ENCODE data around the gene RGS6.

RGS6 gene

DNA sequence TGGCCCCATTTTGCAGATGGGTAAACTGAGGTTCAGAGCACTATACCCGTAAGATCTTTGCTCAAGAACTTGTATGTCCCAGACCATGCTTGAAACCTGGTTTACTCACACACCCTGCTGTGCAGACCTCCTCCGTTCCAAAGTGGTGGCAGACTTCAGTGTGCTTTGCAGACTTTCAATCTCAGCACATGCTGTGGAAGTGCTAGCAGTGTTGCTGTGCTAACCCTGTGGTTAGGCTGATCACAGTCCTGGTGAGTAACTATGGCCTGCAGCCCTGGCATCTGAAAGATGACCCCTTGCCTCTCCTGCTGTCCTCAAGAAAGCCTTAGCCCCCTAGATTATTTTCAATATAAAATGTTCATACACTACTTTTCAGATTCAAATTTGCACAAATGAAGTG is 511.0 kb downstream of the RGS6 start:
- no peak for DNase-seq (ENCODE audit: low read depth, low spot score)
- Histone ChIP-seq H3K4me3 (ENCODE audit: insufficient read length, low read depth) (no peak overlapping the region), H3K9ac (ENCODE audit: insufficient read length, low read depth) (no peak overlapping the region), H3K27me3 (ENCODE audit: insufficient read depth, insufficient read length) (no peaks in the 10 kb centered on the region), H3K4me1 (ENCODE audit: insufficient read depth, insufficient read length) (no peaks in the 10 kb centered on the region), H3K36me3 (ENCODE audit: insufficient read depth, insufficient read length, low read length) (no peaks in the 10 kb centered on the region), H3K9me3 (ENCODE audit: insufficient read depth, low read length) (no peaks in the 10 kb centered on the region)
- no peak for TF ChIP-seq SUZ12 (IDR thresholded peaks at IDR 0.05; ENCODE audit: extremely low read depth, insufficient read depth, insufficient read length)
- no peak for TF ChIP-seq YY1 (IDR thresholded peaks at IDR 0.05; ENCODE audit: insufficient read depth, insufficient read length)
- no peak for TF ChIP-seq ZNF274 (IDR thresholded peaks at IDR 0.05; ENCODE audit: low read depth, low read length)

DNA sequence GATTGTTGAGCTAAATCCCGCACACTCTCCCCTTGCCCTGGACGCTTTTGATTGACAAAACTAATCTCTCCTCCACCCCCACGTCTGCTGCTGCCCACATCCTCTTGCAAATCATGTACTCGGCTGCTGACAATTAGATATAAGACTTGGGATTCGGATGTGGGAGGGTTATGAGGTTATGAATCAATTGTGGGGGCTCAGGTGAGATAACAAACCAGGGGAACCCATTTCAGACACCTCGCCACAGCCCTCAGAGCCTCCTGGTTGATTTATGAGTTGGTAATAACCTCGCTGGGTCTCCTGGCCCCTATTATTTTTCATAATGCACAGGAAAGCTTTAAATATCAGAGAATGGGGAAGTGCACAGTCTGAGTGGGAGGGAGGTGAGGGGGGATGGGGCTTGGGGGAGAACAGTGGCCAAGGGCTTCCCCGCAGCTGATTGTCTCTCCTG is 511.8 kb downstream of the RGS6 start:
- no peaks in the 10 kb centered on the region for H3K36me3 ChIP-seq (ENCODE audit: insufficient read depth, insufficient read length, low read length)
- H3K27me3 ChIP-seq (ENCODE audit: insufficient read depth, insufficient read length), result no peaks in the 10 kb centered on the region
- DNase-seq (ENCODE audit: low read depth, low spot score), result no peak
- H3K4me3 ChIP-seq (ENCODE audit: insufficient read length, low read depth), result no peak overlapping the region
- no peaks in the 10 kb centered on the region for H3K4me1 ChIP-seq (ENCODE audit: insufficient read depth, insufficient read length)
- no peaks in the 10 kb centered on the region for H3K9me3 ChIP-seq (ENCODE audit: insufficient read depth, low read length)
- TF ChIP-seq SUZ12 (IDR thresholded peaks at IDR 0.05; ENCODE audit: extremely low read depth, insufficient read depth, insufficient read length), result no peak
- TF ChIP-seq YY1 (IDR thresholded peaks at IDR 0.05; ENCODE audit: insufficient read depth, insufficient read length), result no peak
- no peak for TF ChIP-seq ZNF274 (IDR thresholded peaks at IDR 0.05; ENCODE audit: low read depth, low read length)
- no peak overlapping the region for H3K9ac ChIP-seq (ENCODE audit: insufficient read length, low read depth)

DNA sequence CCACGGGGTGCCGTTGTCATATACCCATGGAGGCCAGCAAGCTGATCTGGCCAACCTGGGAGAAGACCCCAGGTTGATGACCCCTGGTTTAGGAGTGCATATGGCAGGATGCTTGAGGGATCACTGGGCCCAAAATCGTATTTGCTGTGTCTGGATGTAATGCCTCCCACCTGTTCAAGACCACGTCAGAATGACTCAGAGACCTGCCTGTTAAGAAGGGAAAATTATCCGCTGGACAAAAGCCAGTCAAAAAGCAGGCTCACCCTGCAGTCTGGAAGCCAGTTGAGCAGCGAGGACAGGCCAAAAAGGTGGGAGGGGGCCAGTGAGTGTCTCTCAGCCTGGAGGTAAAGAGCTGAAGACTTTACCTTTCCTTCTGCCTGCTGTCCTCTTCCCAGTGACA is 512.5 kb downstream of the RGS6 start:
- H3K9me3 ChIP-seq (ENCODE audit: insufficient read depth, low read length), result no peaks in the 10 kb centered on the region
- no peaks in the 10 kb centered on the region for H3K36me3 ChIP-seq (ENCODE audit: insufficient read depth, insufficient read length, low read length)
- no peaks in the 10 kb centered on the region for H3K27me3 ChIP-seq (ENCODE audit: insufficient read depth, insufficient read length)
- TF ChIP-seq SUZ12 (IDR thresholded peaks at IDR 0.05; ENCODE audit: extremely low read depth, insufficient read depth, insufficient read length) (no peak), YY1 (IDR thresholded peaks at IDR 0.05; ENCODE audit: insufficient read depth, insufficient read length) (no peak), ZNF274 (IDR thresholded peaks at IDR 0.05; ENCODE audit: low read depth, low read length) (no peak)
- no peaks in the 10 kb centered on the region for H3K4me1 ChIP-seq (ENCODE audit: insufficient read depth, insufficient read length)
- H3K9ac ChIP-seq (ENCODE audit: insufficient read length, low read depth), result no peak overlapping the region
- no peak for DNase-seq (ENCODE audit: low read depth, low spot score)
- no peak overlapping the region for H3K4me3 ChIP-seq (ENCODE audit: insufficient read length, low read depth)

DNA sequence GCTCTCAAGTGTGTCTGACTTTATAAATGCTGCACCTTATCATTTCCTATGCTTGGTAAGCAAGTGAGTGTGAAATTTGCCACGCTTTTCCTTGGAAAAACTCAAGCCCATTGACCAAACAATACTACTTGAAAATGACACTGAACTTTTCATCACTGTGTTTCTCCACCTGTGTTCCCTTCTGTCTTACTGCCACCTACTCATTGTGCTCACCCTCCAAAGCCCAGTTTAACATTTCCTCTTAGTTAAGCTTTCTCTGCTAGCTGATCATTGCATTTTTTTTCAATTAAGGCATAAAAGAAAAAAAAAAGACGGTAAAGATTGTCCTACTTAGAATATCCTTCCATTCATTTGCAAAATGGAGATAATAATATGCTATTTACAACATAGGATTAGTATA is 516.0 kb downstream of the RGS6 start:
- no peak for DNase-seq (ENCODE audit: low read depth, low spot score)
- no peak overlapping the region for H3K4me3 ChIP-seq (ENCODE audit: insufficient read length, low read depth)
- no peaks in the 10 kb centered on the region for H3K9me3 ChIP-seq (ENCODE audit: insufficient read depth, low read length)
- no peaks in the 10 kb centered on the region for H3K36me3 ChIP-seq (ENCODE audit: insufficient read depth, insufficient read length, low read length)
- no peaks in the 10 kb centered on the region for H3K27me3 ChIP-seq (ENCODE audit: insufficient read depth, insufficient read length)
- peaks cover 6% of the 10 kb centered on the region for H3K4me1 ChIP-seq (ENCODE audit: insufficient read depth, insufficient read length)
- no peak for TF ChIP-seq SUZ12 (IDR thresholded peaks at IDR 0.05; ENCODE audit: extremely low read depth, insufficient read depth, insufficient read length)
- TF ChIP-seq ZNF274 (IDR thresholded peaks at IDR 0.05; ENCODE audit: low read depth, low read length), result no peak
- TF ChIP-seq YY1 (IDR thresholded peaks at IDR 0.05; ENCODE audit: insufficient read depth, insufficient read length), result no peak
- H3K9ac ChIP-seq (ENCODE audit: insufficient read length, low read depth), result no peak overlapping the region

DNA sequence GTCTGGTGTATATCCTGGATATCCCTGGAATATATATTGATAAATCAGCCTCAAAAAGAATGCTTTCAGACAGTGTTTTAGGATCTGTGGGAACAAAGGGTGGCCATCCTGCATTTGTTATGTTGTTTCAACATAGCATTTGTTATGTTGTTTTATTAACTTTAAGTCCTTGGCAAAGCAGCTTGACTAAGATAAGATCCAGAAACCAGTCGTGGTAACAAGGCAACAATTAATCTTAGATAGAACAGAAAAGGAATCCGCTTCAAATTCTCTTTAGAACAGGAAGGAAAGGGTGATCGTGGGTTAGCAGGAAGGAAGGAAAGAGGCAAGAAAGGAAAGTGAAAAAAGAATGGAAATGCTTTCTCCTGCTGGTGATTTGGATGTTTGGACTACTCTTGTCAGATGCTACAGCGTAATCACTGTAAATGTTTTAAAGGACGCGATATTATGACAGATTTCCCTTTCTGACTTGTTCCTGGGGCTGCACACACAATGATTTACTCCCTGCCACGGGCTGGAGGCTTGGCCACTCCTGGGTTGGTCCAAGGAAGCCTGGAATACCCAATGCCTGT is 518.3 kb downstream of the RGS6 start:
- no peak for TF ChIP-seq SUZ12 (IDR thresholded peaks at IDR 0.05; ENCODE audit: extremely low read depth, insufficient read depth, insufficient read length)
- no peak for TF ChIP-seq ZNF274 (IDR thresholded peaks at IDR 0.05; ENCODE audit: low read depth, low read length)
- no peaks in the 10 kb centered on the region for H3K9me3 ChIP-seq (ENCODE audit: insufficient read depth, low read length)
- no peaks in the 10 kb centered on the region for H3K27me3 ChIP-seq (ENCODE audit: insufficient read depth, insufficient read length)
- no peaks in the 10 kb centered on the region for H3K36me3 ChIP-seq (ENCODE audit: insufficient read depth, insufficient read length, low read length)
- no peak overlapping the region for H3K4me3 ChIP-seq (ENCODE audit: insufficient read length, low read depth)
- peaks cover 7% of the 10 kb centered on the region for H3K4me1 ChIP-seq (ENCODE audit: insufficient read depth, insufficient read length)
- H3K9ac ChIP-seq (ENCODE audit: insufficient read length, low read depth), result no peak overlapping the region
- DNase-seq (ENCODE audit: low read depth, low spot score), result no peak

DNA sequence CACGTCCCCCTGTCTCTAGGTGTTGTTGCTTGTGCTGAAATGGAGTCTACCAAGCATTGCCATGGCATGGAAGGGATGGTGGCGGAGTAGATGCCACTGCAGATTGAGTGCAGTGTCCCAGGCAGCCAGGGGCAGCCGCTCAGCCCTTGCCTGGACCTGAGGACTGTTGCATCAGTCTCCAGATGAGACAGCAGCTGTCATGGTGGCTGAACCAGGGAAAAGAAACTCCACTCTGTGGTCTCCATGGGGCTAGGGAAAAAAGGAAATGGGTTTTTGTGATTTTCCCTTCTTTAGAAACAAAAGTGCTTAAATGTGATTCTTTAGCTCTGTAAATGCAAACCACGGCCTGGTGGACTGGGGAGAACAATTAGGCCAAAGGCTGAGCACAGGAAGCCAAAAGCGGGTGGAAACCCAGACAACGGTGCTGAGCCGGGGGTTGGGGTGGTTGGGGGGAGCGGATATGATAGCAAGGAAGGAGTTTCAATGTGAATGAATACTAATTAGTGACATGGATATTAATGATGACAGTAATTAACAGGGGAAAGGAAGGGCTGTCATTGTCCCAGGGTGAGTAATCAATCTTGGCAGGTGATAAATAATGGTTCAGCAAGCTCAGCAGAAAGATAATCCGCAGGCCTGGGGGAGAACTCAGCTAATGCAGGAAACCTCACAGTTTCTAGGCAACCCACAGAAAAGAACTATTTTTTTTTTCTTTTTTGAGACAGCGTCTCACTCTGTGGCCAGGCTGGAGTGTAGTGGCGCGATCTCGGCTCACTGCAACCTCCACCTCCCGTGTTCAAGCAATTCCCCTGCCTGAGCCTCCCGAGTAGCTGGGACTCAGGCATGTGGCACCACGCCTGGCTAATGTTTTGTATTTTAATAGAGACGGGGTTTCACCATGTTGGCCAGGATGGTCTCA is 519.1 kb downstream of the RGS6 start:
- Histone ChIP-seq H3K9ac (ENCODE audit: insufficient read length, low read depth) (no peak overlapping the region), H3K4me3 (ENCODE audit: insufficient read length, low read depth) (no peak overlapping the region)
- no peak for DNase-seq (ENCODE audit: low read depth, low spot score)

DNA sequence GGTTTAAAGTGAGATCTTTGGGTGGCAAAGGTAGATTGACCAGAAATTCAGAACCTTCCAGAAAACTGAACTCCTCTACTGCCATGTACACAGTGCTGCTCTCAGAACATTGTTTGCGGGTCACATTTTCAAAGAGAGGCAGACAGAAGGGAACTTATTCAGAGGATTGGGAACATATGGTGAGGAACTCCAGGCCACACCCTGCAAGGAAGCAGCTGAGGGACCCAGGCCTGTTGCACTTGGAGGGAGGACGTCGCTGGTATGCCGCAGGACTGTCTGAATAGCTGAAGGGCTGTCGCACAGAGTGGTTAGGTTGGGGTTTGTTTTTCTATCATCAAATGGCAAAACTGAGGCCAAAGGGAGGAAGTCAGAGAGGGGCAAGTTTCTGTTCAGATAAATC is 520.5 kb downstream of the RGS6 start:
- H3K4me1 ChIP-seq (ENCODE audit: insufficient read depth, insufficient read length), result peaks cover 7% of the 10 kb centered on the region
- DNase-seq (ENCODE audit: low read depth, low spot score), result no peak
- H3K4me3 ChIP-seq (ENCODE audit: insufficient read length, low read depth), result no peak overlapping the region
- H3K36me3 ChIP-seq (ENCODE audit: insufficient read depth, insufficient read length, low read length), result no peaks in the 10 kb centered on the region
- no peak for TF ChIP-seq SUZ12 (IDR thresholded peaks at IDR 0.05; ENCODE audit: extremely low read depth, insufficient read depth, insufficient read length)
- H3K9ac ChIP-seq (ENCODE audit: insufficient read length, low read depth), result no peak overlapping the region
- H3K27me3 ChIP-seq (ENCODE audit: insufficient read depth, insufficient read length), result no peaks in the 10 kb centered on the region
- H3K9me3 ChIP-seq (ENCODE audit: insufficient read depth, low read length), result no peaks in the 10 kb centered on the region

More for the DNA sequence above, 519.1 kb downstream of the RGS6 start:
- Histone ChIP-seq H3K4me1 (ENCODE audit: insufficient read depth, insufficient read length) (peaks cover 7% of the 10 kb centered on the region), H3K9me3 (ENCODE audit: insufficient read depth, low read length) (no peaks in the 10 kb centered on the region), H3K36me3 (ENCODE audit: insufficient read depth, insufficient read length, low read length) (no peaks in the 10 kb centered on the region), H3K27me3 (ENCODE audit: insufficient read depth, insufficient read length) (no peaks in the 10 kb centered on the region)
- TF ChIP-seq SUZ12 (IDR thresholded peaks at IDR 0.05; ENCODE audit: extremely low read depth, insufficient read depth, insufficient read length) (no peak), YY1 (IDR thresholded peaks at IDR 0.05; ENCODE audit: insufficient read depth, insufficient read length) (no peak), ZNF274 (IDR thresholded peaks at IDR 0.05; ENCODE audit: low read depth, low read length) (no peak)
